GM12891 (cell line): Measurements from ENCODE around the gene LGALS16.
"Not testable (repeated sequence)": the region's sequence is repeated elsewhere in the genome, so short reads cannot be mapped to it uniquely, and the experiment has no call there.

Experiments used
- DNase-seq: peaks from one replicate; pipeline ENCODE4 v3.0.0; 2011; ENCODE audit warnings: low spot score; ENCODE audit not compliant: insufficient read length
- FAIRE-seq: peaks from 2 replicates; lab custom pipeline; 2011; peaks lifted over from hg19 to GRCh38; lab: Jason Lieb, UNC
- PAX5 ChIP-seq: IDR thresholded peaks from 2 replicates; pipeline ENCODE4 v1.6.1; 2011; ENCODE audit warnings: low read length, moderate library complexity, mild to moderate bottlenecking; ENCODE audit not compliant: insufficient read depth, severe bottlenecking
- POLR2A ChIP-seq: IDR thresholded peaks from 2 replicates; pipeline ENCODE4 v1.6.1; 2011; ENCODE audit warnings: low read depth, low read length, control low read depth
- POLR2AphosphoS5 ChIP-seq: IDR thresholded peaks from 2 replicates; pipeline ENCODE4 v1.6.1; 2011; ENCODE audit warnings: low read depth, low read length, control low read depth
- POU2F2 ChIP-seq: IDR thresholded peaks from 2 replicates; pipeline ENCODE4 v1.6.1; 2011; ENCODE audit warnings: low read depth, mild to moderate bottlenecking, control low read depth, low read length, moderate library complexity
- SPI1 ChIP-seq: IDR thresholded peaks from 2 replicates; pipeline ENCODE4 v1.6.1; 2011; ENCODE audit warnings: low read depth, low read length, control low read depth
- TAF1 ChIP-seq: IDR thresholded peaks from 2 replicates; pipeline ENCODE4 v1.6.1; 2011; ENCODE audit warnings: low read depth, low read length, control low read depth

Gene LGALS16

GRCh38 chr19:39676004-39676403 is 20.3 kb downstream of the LGALS16 start:
- FAIRE-seq: peak; percentile 77
- no peak for TF ChIP-seq TAF1
- no peak for TF ChIP-seq PAX5
- peak; percentile 69 for TF ChIP-seq SPI1
- no peak for TF ChIP-seq POLR2AphosphoS5
- no peak for TF ChIP-seq POLR2A
- no peak for TF ChIP-seq POU2F2
- DNase-seq: no peak

- DNase-seq (no peak), FAIRE-seq (peak; percentile 69)
- no peak for TF ChIP-seq TAF1
- no peak for TF ChIP-seq PAX5
Observed at GRCh38 chr19:39677961-39678889, 22.5 kb downstream of the LGALS16 start.

GRCh38 chr19:39679056-39679790 is 23.5 kb downstream of the LGALS16 start:
- peak; percentile 5 for DNase-seq
- TF ChIP-seq POU2F2: peak; percentile 83; the same call in 1 of the 2 replicates
- TF ChIP-seq POLR2AphosphoS5: peak; percentile 76; the same call in 1 of the 2 replicates
- no peak for TF ChIP-seq PAX5
- TF ChIP-seq POLR2A: peak; percentile 72; the same call in 1 of the 2 replicates
- FAIRE-seq: peak; percentile 97

GRCh38 chr19:39679791-39680168 is 24.1 kb downstream of the LGALS16 start:
- TF ChIP-seq POLR2A (0 out of 2 replicates have a peak, but pooled peaks have one; percentile 13), POLR2AphosphoS5 (no peak), SPI1 (no peak), TAF1 (no peak)
- no peak for FAIRE-seq
- DNase-seq: no peak

- no peak for DNase-seq
- TF ChIP-seq PAX5 (no peak), POLR2A (no peak), TAF1 (no peak), POLR2AphosphoS5 (no peak), SPI1 (no peak), POU2F2 (no peak)
- no peak for FAIRE-seq
Observed at GRCh38 chr19:39680593-39680992, 24.9 kb downstream of the LGALS16 start.

GRCh38 chr19:39681416-39681815 is 25.7 kb downstream of the LGALS16 start:
- DNase-seq (no peak), FAIRE-seq (peak; percentile 43)
- TF ChIP-seq TAF1: no peak
- TF ChIP-seq POLR2AphosphoS5: no peak
- TF ChIP-seq PAX5: no peak
- TF ChIP-seq SPI1: no peak
- TF ChIP-seq POU2F2: no peak
- no peak for TF ChIP-seq POLR2A

- TF ChIP-seq POLR2A (no peak), SPI1 (no peak), POLR2AphosphoS5 (no peak)
- no peak for FAIRE-seq
- DNase-seq: no peak
Observed at GRCh38 chr19:39684267-39684666, 28.6 kb downstream of the LGALS16 start.

GRCh38 chr19:39686739-39687138 is 31.0 kb downstream of the LGALS16 start:
- FAIRE-seq (no peak), DNase-seq (no peak)
- TF ChIP-seq PAX5 (no peak), POLR2AphosphoS5 (no peak), POLR2A (no peak), TAF1 (no peak), SPI1 (peak; percentile 62)

GRCh38 chr19:39688637-39689036 is 32.9 kb downstream of the LGALS16 start:
- DNase-seq, FAIRE-seq: not testable (repeated sequence)
- TF ChIP-seq SPI1: 0 out of 2 replicates have a peak, but pooled peaks have one; percentile 10

- FAIRE-seq (peak; percentile 35), DNase-seq (no peak)
Observed at GRCh38 chr19:39692166-39692565, 36.5 kb downstream of the LGALS16 start.

More at GRCh38 chr19:39692166-39692565, 36.5 kb downstream of the LGALS16 start:
- no peak for TF ChIP-seq POLR2A
- no peak for TF ChIP-seq SPI1
- no peak for TF ChIP-seq POU2F2
- no peak for TF ChIP-seq TAF1
- TF ChIP-seq POLR2AphosphoS5: no peak
- no peak for TF ChIP-seq PAX5
